Ureter (tissue), 1 donor: ENCODE data around the gene FLRT2. TPM values are rescaled to one million over a fixed set of nuclear protein-coding genes. Genes with fewer than 3 reads are reported as not detected.
A peak's percentile ranks its signal among the peaks of the same experiment; 100 is the strongest.

Experiments
- DNase-seq: peaks from one replicate; pipeline ENCODE4 v3.0.0-alpha.2; 2020; ENCODE audit warnings: low spot score
- total RNA-seq: library from RNA; stranded (reverse); gene quantifications from one replicate; pipeline ENCODE4 v1.2.4, GENCODE V29; 2023
- donor health status: DM: yes; HTN: yes; CAD: no.

FLRT2 gene
- total RNA-seq, 1 donor from 2014 or later: 25.5 TPM

DNA sequence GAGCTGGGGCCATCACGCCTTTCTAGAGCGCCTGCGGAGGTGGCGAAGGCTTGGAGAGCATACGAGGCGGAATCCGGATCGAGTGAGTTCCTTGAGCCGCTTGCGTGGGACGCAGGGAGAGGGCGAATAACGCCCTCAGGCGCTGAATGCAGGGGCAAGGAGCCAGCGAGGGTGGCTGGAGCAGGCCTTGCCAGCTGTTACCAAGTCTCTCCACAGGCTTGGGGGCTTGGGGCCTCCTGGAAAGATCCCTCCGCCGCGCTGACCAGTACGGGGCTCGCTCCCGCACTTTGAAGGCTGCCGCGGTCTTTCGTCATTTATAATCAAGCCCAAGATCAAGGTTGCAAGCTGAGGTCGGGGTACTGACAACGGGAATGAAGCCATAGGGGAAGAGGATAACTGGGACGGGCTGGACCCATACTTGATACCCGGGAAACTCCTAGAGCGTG is 1.2 kb downstream of the FLRT2 start:
- no peak for DNase-seq

DNA sequence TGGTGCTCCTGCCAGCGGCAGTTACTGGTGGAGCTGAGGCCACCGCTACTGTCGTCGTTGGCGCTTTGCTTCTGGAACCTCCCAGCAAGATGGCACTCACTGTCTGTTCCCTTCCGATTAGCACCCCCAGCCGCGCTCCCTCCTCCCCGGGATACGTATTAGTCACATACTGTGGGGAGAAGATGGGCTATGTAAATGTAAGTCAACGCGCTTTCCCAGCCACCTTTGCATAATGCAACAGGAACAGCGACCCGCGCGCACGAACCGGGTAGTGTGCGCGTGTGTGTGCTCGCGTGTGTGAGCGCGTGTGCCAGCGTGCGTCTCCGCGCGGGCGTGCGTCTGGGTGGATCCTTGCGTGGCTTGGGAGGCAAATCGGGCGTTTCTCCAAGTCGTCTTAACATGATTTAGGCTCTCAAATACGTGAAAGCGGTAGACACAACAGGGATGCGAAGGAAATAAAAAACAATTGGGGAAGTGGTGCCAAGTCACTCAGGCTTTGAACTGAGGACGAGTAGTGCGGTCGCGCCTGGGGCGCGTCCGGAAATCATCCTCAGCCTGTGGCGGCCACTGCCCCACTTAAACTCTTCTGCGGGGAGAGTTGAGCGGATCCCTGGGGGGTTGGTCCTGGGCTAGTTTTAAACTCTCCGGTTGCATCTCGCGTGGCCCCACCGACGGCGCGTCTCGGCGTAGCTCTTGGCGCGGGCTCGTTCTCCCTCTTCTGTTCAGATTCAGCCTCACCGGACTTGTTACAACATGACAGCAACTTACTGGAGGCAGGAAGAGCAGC is 1.8 kb downstream of the FLRT2 start:
- peak; percentile 68 for DNase-seq

DNA sequence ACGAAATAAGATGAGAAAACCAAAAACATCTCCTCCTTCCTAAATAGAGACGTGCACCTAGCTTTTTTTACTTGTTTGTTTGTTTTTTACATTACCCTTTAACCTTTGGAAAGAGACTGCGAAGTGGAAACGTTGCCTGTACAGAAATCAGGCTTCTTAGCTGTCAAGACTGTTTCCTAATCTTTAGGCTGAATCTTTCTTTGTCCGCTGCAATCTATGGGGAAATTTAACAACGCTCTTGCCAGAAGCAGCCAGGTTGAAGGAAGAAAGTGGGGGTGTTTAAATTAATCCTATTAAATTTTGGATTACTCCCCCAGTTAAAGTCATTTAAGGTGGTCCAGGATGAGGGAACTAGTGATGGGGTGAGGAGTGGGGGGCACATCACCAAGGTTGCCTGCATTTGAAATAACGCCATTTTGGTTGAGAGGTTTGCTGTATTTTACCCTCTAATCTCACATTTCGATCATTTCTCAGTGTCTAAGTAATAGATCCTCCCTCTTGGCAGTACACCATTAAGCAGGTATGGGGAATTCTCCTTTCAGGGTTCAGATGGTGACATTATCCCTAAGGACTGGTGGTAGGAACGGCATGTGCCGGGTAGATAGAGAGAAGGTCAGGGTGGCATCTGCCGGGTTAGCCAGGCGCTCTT is 2.6 kb downstream of the FLRT2 start:
- no peak for DNase-seq

DNA sequence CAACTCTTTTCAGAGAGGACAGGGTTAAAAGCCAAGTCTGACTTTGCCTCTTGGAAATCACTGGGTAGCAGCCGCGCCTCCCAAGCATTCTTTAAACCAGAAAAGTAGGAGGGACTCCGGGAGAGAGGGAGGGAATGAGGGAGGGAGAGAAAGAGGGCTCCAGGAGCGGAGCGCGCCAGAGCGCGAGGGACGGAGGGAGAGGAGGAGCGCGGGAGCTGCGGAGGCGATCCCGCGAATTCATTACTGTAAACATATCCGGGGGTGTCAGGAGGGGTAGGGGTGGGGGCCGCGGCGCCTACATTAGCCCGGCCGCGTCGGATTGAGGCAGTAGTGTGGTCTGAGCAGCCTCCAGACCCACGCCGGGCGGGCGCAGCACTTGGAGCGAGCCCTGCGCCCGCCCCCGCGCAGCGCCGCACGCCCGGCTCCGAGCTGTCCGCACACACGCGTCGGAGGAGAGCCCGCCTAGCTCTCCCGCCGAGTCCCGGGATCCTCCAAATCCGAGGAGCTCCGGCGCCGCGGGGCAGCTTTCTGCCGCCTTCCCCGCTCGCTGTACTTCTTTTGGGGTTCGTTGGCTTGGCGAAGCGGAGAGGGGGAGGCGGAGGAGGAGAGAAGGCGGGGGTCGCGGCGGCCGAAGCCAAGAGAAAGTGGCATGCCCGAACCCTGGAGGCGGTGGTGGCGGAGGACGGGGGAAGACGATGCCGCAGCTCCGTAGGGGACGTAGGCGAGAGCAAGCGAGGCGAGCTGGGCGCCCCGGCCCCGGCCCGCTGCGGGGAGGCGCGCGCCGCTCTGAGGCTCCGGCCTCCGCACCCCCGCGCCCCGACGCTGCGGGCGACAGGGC is 3.3 kb downstream of the FLRT2 start:
- DNase-seq: peak; percentile 66

DNA sequence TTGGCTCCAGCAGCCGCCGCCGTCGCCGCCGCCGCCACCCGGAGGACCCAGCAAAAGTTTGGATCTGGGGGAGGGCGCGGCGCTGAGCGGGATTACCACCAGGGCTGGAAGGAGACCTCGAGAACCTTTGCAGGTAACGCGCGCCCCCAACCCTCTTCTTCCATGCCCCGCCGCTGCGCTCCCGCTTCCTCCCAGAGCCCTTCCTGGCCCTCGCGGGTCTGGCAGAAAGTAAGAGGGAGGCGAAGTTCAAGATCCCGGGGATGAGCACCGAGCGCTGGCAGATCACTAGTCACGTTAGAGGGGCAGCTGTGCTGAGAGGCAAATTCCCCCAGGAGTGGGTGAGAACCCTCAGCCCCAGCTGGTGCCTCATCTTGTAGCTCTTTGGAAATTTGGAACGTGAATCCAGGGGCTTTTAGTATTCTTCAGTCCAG is 3.9 kb downstream of the FLRT2 start:
- DNase-seq: no peak

DNA sequence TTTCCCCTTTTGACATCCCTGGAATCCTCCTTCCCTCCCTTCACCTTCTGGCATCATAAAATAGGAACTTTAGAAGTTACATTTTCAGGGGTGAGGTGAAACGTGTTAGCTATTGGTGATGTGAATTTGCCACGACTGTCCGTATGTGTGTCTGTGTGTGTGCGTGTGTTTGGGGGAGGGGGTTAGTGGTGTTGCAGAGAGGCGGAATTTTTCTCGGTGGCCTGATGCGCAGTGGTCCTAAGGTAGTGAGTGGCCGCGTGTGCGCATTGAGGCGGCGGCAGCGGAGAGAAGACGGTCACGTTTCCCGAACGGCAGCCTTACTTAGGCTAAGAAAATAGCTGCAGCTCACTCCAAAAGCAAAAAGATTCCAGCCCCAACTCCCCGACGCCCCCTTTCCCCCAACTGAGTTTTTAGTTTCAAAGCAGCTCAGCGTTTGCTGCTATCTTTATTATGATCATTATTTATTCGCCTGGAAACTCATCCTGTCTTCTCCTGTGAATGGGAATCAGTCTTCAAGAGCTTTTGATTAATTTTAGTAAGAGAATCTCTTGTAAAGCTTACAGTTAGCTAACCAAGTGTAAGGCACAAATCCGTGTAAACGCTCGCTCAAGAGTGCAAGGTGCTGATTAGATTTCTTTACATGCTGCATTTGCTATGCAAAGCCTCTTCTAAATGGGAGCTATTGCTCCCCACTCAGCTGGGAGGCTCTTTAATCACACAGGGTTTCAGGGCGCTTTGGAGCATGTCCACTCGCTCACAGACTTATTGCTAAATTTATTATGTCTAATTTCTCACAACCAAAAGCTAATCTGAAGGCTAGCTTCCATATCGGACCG is 4.7 kb downstream of the FLRT2 start:
- DNase-seq: no peak

DNA sequence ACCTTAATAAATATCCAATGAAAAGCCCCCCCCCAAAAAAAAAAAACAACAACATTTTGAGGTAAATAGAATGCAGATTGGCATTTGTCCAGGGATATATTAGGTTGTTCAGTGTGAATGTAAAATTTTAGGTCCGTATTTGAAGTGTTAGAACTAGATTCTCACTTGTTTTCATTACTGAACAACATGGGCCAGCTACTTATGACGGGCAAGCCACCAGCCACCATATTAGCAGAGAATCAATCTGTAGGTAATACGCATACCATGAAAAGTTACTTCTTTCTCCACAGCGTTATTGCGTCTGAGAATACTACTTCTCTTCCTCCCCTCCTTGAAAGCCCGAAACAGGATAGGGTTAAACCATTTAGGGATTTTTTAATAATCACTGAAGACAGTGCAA is 5.4 kb downstream of the FLRT2 start:
- no peak for DNase-seq

DNA sequence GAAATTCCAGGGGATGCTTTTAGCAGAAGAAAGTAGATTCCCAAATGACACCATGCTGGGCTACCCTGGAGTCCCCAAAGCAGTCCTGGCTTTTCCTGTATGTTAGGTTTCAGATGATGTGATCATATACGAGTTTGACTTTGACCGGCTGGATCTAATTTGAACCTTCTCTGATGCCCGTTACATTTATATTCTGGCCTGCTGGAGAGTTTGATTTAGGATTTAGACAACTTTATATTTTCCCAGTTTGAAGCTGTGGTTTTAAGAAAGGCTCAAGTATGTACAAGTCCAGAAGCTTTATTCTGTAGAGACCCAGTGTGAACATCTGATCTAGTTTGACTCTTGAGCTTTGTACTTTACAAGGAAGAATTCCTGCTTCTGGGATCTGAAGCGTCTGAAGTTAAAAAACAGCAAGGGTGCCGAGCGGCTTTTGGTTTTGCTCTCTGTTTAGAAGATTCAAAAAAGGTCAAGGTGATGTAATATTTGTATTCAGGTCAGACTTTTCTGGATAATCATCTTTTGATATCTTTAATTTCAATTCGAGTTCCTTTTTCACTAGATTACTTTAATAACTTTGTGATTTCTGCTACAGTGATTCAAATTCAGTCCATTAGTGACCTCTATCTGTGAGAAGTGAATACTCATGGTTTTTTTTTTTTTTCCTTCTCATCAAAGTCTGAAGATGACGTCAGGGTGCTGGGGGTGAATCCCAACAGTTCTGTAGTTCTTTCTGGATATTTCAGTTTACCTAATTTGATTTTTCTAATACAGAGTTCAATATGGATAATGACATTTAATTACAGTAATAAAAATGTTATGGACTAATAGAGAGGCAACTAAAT is 6.3 kb downstream of the FLRT2 start:
- no peak for DNase-seq

DNA sequence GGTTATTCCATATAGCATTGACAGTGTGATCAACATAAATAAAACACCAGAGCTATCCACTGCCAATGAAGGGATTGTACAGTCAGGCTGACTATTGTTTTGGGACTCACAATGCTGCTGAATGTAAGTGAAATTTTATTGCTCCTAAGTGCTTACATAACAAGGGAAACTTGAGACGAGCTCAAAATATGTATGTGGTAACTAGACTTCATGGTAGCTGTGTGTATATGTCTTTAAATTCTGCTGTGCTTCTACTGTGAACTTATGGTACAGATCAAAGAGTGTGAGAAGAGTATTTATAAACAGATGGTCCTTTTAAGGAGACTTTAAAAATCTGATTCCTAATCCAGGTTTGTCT is 6.9 kb downstream of the FLRT2 start:
- DNase-seq: no peak

DNA sequence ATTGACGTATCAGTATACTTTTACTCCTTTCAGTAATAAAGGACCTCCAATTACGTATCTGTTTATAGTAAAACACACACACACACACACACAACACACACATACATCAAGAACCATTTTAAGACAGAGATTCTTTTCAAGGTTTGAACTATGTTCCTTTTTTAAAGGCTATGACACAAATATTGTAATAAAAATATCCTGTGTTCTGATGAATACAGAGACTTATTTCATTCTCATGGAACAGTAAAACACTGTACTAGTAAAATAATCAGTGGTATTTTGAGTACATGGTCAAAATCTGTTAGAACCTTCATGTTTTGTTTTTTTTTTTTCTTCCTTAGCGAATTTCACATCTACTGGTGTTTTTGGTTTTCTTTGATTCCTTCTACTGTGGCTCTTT is 7.6 kb downstream of the FLRT2 start:
- DNase-seq: no peak

DNA sequence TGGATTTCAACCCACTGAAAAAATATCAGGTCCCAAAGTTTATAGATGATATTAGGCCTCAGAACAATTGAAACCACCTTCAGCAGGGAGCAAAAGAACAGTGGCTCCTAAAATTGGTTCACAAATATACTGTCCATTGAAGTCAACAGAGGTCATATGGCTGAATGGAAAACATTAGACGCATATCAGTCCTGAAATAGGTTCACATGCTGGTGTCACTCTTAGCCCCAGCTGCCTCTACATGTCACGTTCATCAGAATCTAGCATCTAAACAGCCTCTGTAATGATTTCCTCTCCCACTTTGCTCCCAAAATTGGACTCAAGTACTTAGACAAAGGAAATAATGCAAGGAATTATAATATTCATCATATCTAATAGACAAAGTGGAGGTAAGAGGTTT is 8.7 kb downstream of the FLRT2 start:
- no peak for DNase-seq

DNA sequence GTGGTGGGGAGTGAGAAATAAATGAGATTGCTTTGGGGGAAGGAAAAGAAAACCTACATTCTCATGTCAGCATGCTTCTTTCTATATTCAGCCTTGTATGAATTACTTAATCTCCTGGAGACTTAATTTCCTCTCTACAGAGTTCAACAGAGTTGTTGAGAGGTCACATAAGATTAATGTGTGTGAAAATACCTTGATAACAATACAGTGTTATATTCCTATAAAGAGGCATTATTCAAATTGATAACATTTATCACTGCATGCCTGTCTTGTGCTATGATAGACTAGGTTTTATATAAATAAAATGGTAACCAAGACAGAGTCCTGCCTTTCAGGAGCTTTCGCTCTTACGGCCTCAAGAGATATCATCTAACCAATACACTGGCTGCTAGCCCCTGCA is 9.6 kb downstream of the FLRT2 start:
- DNase-seq: no peak

DNA sequence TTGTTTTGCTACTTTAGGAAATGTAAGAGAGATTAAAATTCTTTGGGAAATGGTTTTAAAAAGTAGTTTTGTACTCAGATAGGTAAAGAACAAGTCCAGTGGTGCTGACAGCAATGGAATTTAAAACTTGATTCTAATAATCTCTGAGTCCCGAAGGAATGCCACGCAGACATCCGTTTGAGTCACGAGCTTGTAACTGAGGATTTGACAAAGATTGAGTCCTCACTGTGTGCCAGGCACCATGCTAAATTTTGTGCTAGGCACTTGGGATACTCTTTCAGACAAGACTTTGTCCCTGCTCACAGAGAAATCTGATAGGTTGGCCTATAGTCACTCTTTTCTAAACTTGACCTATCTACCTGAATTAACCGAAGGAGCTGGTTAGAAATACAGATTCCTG is 12.7 kb downstream of the FLRT2 start:
- no peak for DNase-seq

DNA sequence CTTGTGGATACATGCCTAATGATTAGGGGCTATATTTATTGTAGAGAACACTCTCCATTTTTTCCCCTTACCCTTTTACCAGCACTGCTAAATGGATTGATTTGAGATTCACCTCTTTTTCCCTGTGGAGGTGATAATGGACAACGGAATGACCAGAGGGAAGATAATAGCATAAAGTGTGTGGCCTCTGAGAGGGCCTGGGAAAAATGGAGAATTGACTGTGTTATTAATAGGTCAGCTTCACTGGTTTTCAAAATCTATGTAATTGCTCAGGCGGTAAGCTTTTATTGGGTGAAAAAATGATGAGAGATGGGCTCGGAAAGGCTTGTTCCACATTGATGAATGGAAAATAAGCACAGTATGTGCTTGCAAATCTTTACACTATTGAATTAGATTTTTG is 15.8 kb downstream of the FLRT2 start:
- DNase-seq: no peak

DNA sequence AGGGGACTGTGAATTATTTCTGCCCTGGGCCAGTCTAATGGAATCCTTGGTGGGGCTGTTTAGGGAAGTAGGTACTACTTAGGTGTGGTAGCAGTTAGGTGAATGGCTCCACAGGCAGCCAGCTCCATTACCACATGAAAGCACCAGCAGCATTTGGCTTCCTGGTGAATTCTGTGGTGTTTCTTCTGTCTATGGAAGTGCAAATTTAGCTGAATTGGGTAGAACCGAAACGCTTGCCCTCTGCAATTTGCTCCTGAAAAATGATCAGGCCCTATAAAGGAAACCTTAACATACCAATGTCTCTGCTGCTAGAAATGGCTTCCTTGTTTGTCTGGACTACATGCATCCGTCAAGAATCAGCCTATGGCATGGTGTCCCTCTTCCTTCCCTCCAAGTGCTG is 16.4 kb downstream of the FLRT2 start:
- no peak for DNase-seq

DNA sequence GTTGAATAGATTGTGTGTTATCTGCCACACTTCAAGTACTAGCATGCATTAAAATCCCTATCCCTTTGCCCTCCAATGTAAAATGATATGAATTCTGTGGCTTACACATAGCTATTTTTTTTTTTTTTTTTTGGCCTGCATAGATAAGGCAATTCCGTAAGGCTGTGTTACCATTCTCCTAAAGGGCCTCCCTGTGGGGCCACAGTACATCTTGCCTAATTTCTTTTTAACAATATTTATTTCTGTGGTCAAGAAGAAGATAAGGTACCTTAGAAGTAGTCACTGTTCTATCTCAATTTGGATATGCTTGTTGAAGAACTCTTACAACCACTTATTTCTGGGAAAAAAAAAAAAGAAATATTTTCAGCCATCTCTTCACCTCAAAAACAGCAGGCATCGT is 19.8 kb downstream of the FLRT2 start:
- DNase-seq: no peak

DNA sequence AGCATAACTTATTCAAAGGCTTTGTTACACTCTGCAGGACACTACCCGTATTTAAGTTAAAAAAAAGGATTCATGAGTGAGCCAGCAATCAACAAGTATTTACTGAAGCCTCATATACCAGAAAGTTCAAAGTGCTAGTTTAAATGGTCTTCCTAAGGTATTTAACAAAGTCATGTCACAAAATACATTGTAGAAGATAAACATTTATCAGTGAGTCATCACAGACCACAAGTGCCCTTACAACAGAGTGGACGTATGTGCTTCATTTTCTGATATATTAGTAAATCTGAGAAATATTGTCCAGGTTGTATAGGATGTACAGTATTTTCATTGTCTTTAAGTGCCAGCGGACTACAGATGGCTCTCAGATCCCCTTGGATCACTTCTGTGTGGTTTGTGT is 24.2 kb downstream of the FLRT2 start:
- DNase-seq: no peak

DNA sequence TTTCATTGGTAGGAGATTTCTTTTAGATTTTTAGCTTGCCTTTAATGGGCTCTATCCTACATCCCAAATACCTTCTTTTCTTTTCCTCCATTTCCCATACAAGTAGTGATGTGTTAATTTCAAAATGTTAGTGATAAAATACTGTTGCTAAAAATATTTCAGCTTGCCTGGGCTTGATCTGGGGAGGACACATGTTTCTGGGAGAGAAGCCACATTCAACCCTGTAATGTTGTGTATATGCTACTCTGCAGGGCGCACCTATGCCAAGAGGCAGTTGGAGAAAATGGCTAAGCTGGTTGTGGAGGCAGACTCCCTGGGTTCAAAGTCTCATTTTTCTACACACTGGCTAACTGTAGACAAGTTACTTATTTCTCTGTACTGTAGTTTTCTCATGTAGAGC is 26.3 kb downstream of the FLRT2 start:
- DNase-seq: no peak

DNA sequence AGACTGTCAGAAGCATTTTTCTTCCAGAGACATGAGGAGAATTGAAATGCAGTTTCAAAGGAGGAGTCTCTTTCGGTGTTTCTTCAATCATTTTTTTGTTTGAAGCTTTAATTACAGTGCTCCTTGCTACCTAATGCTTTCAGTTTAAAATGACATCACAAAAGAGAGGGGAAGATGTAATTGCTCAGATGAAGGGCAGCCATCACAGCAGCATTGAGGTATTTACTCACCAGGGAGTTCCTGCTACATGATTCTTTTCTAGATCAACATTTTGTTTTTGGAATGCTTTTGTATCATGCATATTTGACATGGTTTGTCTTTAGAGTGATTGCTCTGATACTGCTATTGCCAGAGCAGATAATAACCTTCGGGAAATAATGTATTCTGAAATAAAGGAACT is 28.6 kb downstream of the FLRT2 start:
- no peak for DNase-seq

DNA sequence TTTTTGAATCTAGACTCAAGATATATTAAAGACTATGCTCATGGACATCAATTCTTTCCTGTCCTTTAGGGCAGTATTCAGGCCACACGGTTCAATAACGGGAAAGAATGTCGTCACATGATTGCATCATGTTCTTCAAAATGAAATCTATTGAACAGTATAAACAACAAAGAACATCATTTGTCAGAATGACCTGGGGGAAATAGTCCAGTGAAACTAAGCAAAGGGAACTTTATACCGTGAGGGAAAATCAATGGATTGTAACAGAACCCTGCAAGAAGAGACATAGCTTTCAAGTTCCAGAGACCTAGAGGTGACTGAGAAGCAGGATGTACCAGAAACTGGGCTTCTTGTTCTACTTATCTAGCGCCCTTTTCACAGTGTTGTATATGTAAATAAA is 32.7 kb downstream of the FLRT2 start:
- DNase-seq: no peak
